SK-N-SH treated with all-trans-retinoic acid at 6 μM for 48 hours (cell line): ENCODE data around the gene RNF213.

Experiments used
- ATAC-seq: fragments of 200-7000 bp; cut with Tn5 transposase; 3 replicates; pipeline ENCODE4 v1.9.1; 2020; ENCODE audit warnings: mild to moderate bottlenecking, moderate library complexity
- ARNTL ChIP-seq: fragments of 450-650 bp; formaldehyde crosslinking; IDR thresholded peaks from 2 replicates; pipeline ENCODE4 v1.5.0; 2020; ENCODE audit warnings: low read depth, mild to moderate bottlenecking, moderate library complexity, borderline replicate concordance
- CREB5 ChIP-seq: fragments of 250-450 bp; sonication (Bioruptor Pico); IDR thresholded peaks from 2 replicates; pipeline ENCODE4 v1.5.1; 2020; ENCODE audit warnings: low read depth, mild to moderate bottlenecking, moderate library complexity
- CSDC2 ChIP-seq: fragments of 250-450 bp; sonication (Bioruptor Pico); IDR thresholded peaks from 2 replicates; pipeline ENCODE4 v1.5.0; 2020; ENCODE audit warnings: mild to moderate bottlenecking, moderate library complexity
- ESRRG ChIP-seq: fragments of 250-450 bp; sonication (Bioruptor Pico); IDR thresholded peaks from 2 replicates; pipeline ENCODE4 v1.6.1; 2021; ENCODE audit warnings: mild to moderate bottlenecking
- GLIS3 ChIP-seq: fragments of 250-450 bp; sonication (Bioruptor Pico); IDR thresholded peaks from 2 replicates; pipeline ENCODE4 v1.5.0; 2020; ENCODE audit warnings: mild to moderate bottlenecking, moderate library complexity
- OSR1 ChIP-seq: fragments of 250-450 bp; sonication (Bioruptor Pico); IDR thresholded peaks from 2 replicates; pipeline ENCODE4 v1.8.0; 2022; ENCODE audit warnings: moderate library complexity, mild to moderate bottlenecking, inconsistent platforms
- PATZ1 ChIP-seq: fragments of 250-450 bp; sonication (Bioruptor Pico); IDR thresholded peaks from 2 replicates; pipeline ENCODE4 v1.8.0; 2020; ENCODE audit warnings: mild to moderate bottlenecking, moderate library complexity, borderline replicate concordance
- PPARA ChIP-seq: fragments of 250-450 bp; sonication (Bioruptor Pico); IDR thresholded peaks from 2 replicates; pipeline ENCODE4 v1.5.0; 2020; ENCODE audit warnings: mild to moderate bottlenecking, borderline replicate concordance
- RARB ChIP-seq: fragments of 250-450 bp; sonication (Bioruptor Pico); IDR thresholded peaks from 2 replicates; pipeline ENCODE4 v1.8.0; 2021; ENCODE audit warnings: mild to moderate bottlenecking, moderate library complexity
- SNAI2 ChIP-seq: fragments of 250-450 bp; sonication (Bioruptor Pico); IDR thresholded peaks from 2 replicates; pipeline ENCODE4 v1.5.0; 2020; ENCODE audit warnings: mild to moderate bottlenecking, moderate library complexity
- TCF4 ChIP-seq: fragments of 250-450 bp; sonication (Bioruptor Pico); IDR thresholded peaks from 2 replicates; pipeline ENCODE4 v1.8.0; 2021; ENCODE audit warnings: mild to moderate bottlenecking, moderate library complexity, borderline replicate concordance
- TOX ChIP-seq: fragments of 250-450 bp; sonication (Bioruptor Pico); IDR thresholded peaks from 2 replicates; pipeline ENCODE4 v1.8.0; 2021; ENCODE audit warnings: mild to moderate bottlenecking, moderate library complexity, borderline replicate concordance
- ZC3H10 ChIP-seq: fragments of 250-450 bp; sonication (Bioruptor Pico); IDR thresholded peaks from 2 replicates; pipeline ENCODE4 v1.5.1; 2021; ENCODE audit warnings: mild to moderate bottlenecking, moderate library complexity
- ZFP3 ChIP-seq: fragments of 250-450 bp; sonication (Bioruptor Pico); IDR thresholded peaks from 2 replicates; pipeline ENCODE4 v1.5.0; 2020; ENCODE audit warnings: mild to moderate bottlenecking, moderate library complexity
- ZFP30 ChIP-seq: fragments of 450-650 bp; formaldehyde crosslinking; IDR thresholded peaks from 2 replicates; pipeline ENCODE4 v1.5.0; 2022; ENCODE audit warnings: mild to moderate bottlenecking, moderate library complexity
- ZNF565 ChIP-seq: fragments of 450-650 bp; formaldehyde crosslinking; conservative IDR thresholded peaks from 2 replicates; pipeline ENCODE4 v1.5.0; 2020; ENCODE audit warnings: low read depth, mild to moderate bottlenecking, moderate library complexity
- ZNF70 ChIP-seq: fragments of 450-650 bp; formaldehyde crosslinking; IDR thresholded peaks from 2 replicates; pipeline ENCODE4 v1.5.0; 2020; ENCODE audit warnings: mild to moderate bottlenecking, moderate library complexity
- TF ChIP-seq, protein P1 (sequence below): fragments of 250-450 bp; sonication (Bioruptor Pico); IDR thresholded peaks from 2 replicates; pipeline ENCODE4 v1.5.0; 2020; ENCODE audit warnings: mild to moderate bottlenecking, moderate library complexity

The RNF213 gene

DNA sequence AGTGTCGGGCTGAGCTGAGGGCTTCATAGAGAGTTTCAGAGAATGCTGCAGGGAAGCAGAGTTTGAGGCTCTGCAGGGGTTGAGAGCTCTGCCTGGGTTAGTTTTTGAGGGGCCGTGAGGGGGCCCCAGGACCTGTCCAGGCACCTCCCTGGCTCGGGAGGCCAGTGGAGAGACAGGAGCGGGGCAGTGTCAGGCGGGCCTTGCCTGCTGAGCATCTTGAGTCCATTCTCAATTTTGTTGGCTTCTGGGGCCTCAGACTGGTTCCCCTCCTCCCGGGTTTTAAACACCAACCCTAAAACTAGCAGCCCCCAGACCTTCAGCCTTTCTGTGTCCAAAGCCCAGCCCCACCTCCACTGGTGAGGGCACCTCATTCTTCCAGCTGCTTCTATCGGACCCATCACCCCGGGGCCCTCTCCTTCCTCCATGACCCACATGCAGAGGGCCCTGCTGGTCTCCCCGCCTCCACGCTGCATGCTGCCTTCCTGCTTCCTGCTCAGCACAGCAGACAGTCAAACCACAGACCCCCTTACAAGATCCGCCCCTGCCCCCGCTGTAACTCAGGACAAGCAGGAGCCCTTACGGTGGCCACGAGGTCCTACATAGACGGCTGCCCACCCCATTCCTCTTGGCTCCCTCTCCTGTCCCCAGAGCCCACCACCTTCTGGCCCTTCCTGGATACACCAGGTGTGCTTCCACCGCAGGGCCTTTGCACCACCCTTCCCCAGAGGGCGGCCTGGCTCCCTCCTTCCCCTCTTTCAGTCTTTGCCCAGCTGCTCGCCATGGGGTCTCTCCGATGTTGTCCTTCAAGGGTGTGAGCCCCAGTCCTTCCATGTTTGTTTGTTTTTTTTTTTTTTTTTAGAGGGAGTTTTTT, 3.8 kb downstream of the RNF213 start:
- no peak for TF ChIP-seq ESRRG
- no peak for TF ChIP-seq CREB5 (CRISPR knock-in tag)
- TF ChIP-seq GLIS3 = no peak
- TF ChIP-seq, protein P1, sequence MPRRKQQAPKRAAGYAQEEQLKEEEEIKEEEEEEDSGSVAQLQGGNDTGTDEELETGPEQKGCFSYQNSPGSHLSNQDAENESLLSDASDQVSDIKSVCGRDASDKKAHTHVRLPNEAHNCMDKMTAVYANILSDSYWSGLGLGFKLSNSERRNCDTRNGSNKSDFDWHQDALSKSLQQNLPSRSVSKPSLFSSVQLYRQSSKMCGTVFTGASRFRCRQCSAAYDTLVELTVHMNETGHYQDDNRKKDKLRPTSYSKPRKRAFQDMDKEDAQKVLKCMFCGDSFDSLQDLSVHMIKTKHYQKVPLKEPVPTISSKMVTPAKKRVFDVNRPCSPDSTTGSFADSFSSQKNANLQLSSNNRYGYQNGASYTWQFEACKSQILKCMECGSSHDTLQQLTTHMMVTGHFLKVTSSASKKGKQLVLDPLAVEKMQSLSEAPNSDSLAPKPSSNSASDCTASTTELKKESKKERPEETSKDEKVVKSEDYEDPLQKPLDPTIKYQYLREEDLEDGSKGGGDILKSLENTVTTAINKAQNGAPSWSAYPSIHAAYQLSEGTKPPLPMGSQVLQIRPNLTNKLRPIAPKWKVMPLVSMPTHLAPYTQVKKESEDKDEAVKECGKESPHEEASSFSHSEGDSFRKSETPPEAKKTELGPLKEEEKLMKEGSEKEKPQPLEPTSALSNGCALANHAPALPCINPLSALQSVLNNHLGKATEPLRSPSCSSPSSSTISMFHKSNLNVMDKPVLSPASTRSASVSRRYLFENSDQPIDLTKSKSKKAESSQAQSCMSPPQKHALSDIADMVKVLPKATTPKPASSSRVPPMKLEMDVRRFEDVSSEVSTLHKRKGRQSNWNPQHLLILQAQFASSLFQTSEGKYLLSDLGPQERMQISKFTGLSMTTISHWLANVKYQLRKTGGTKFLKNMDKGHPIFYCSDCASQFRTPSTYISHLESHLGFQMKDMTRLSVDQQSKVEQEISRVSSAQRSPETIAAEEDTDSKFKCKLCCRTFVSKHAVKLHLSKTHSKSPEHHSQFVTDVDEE (CRISPR knock-in tag) = no peak
- TF ChIP-seq TOX (CRISPR knock-in tag) = no peak
- ATAC-seq = no peak

DNA sequence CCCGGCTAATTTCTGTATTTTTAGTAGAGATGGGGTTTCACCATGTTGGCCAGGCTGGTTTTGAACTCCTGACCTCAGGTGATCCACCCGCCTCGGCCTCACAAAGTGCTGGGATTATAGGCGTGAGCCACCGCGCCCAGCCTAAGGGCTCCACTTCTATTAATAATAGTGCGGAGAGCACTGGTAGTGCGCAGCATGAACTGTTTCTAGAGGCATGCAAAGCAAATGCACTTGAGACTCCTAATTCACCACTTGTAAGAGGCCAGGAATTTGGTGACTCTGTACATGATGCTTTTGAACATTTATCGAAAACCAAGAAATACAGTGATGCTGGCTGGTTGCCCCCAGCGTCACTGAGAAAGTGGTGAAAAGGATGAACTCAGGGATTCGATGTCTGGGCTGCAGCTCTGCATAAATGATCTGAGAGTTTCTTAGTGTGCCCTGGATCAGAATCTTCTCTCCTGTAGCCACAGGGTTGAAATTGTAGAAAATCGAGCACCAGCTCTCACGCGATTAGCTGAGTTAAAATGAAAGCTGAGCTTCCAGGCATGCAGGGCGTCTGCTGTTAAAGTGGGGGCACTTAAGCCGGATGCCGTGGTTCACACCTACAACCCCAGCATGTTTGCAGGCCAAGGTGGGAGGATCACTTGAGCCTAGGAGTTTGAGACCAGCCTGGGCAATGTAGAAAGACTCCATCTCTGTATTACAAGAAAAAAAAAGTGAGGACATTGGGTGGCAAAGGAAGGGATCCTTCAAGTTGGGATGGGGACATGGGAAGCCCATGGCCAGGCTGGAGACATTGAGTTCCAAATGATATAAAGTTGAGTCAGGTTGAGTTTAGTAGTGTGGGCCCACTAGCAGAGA, 4.8 kb downstream of the RNF213 start:
- TF ChIP-seq RARB (CRISPR knock-in tag) = no peak
- TF ChIP-seq, all 23 proteins: peak for 0
- no peak for ATAC-seq

DNA sequence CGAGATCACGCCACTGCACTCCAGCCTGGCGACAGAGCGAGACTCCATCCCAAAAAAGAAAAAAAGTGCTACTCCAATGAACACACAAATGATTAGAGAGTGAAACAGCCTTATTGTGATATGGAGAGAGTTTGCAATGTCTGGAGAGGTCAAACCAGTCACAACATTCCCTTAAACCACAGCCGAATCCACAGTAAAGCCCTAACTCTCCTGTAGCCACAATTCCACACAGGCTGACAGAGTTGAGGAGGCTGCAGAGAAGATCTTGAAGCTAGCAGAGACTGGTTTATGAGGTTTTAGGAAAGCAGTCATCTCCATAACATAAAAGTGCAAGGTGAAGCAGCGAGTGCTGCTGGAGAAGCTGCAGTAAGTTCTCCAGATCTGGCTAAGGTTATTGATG, 6.7 kb downstream of the RNF213 start:
- TF ChIP-seq PATZ1 (no peak), RARB (CRISPR knock-in tag) (no peak), CSDC2 (no peak), ESRRG (no peak), TCF4 (no peak), GLIS3 (no peak), OSR1 (no peak), ZC3H10 (CRISPR knock-in tag) (no peak), TOX (CRISPR knock-in tag) (no peak), ARNTL (no peak), CREB5 (CRISPR knock-in tag) (no peak), SNAI2 (no peak), ZFP3 (CRISPR knock-in tag) (no peak), PPARA (no peak), ZFP30 (CRISPR knock-in tag) (no peak), ZNF70 (CRISPR knock-in tag) (no peak), ZNF565 (CRISPR knock-in tag) (no peak)
- TF ChIP-seq, protein P1 (CRISPR knock-in tag) = no peak
- TF ChIP-seq, all 23 proteins: peak for 0
- ATAC-seq = no peak
